Measurements from ENCODE around the gene UBFD1. TPM values are rescaled to one million over a fixed set of nuclear protein-coding genes. Genes with fewer than 3 reads are reported as not detected.

The UBFD1 gene
- total RNA-seq, 1 experiment from 2014 or later: 98.2 TPM

DNA sequence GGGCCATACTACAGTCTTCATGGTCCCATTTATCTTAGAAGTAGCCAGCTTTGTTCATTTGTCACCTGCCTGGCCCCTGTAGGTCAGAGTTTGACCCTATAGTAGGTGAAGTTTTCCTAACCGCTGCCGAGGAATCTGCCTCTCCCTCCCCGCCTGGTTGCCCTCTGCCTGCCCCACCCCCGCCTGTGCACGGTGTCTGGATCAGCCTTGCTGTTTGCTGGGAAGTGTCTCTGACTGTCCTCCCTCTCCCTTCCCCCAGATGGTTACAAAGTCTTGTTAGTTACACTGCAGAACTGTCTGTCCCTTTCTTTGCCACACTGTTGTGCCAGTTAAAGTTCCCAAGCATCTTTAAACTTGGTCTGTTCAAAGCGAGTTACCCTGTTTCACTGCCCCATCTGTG, 5.7 kb downstream of the UBFD1 start:
- no peak for DNase-seq
- Histone ChIP-seq H3K9me2 (ENCODE audit: insufficient read depth) (no peaks in the 10 kb centered on the region), H3K4me3 (no peak overlapping the region), H2AFZ (no peak overlapping the region), H3K9me3 (ENCODE audit: insufficient read depth, low read depth) (no peaks in the 10 kb centered on the region), H3F3A (ENCODE audit: insufficient read depth, low read depth) (no peaks in the 10 kb centered on the region), H3K27ac (no peak overlapping the region), H3K36me3 (ENCODE audit: low read depth) (peaks cover 52% of the 10 kb centered on the region), H3K4me1 (replicated peaks; ENCODE audit: insufficient read depth) (peaks cover 13% of the 10 kb centered on the region), H3K27me3 (ENCODE audit: insufficient read depth, low read depth) (no peaks in the 10 kb centered on the region), H3K79me2 (ENCODE audit: low read depth) (peaks cover 33% of the 10 kb centered on the region), H4K20me1 (ENCODE audit: insufficient read depth) (peaks cover 18% of the 10 kb centered on the region), H3K4me2 (no peak overlapping the region)
- ChIA-PET POLR2A (ENCODE audit: unreplicated experiment) (no interaction called here), CTCF (no interaction called here)
- TF ChIP-seq, protein P1, sequence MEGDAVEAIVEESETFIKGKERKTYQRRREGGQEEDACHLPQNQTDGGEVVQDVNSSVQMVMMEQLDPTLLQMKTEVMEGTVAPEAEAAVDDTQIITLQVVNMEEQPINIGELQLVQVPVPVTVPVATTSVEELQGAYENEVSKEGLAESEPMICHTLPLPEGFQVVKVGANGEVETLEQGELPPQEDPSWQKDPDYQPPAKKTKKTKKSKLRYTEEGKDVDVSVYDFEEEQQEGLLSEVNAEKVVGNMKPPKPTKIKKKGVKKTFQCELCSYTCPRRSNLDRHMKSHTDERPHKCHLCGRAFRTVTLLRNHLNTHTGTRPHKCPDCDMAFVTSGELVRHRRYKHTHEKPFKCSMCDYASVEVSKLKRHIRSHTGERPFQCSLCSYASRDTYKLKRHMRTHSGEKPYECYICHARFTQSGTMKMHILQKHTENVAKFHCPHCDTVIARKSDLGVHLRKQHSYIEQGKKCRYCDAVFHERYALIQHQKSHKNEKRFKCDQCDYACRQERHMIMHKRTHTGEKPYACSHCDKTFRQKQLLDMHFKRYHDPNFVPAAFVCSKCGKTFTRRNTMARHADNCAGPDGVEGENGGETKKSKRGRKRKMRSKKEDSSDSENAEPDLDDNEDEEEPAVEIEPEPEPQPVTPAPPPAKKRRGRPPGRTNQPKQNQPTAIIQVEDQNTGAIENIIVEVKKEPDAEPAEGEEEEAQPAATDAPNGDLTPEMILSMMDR (conservative IDR thresholded peaks at IDR 0.05): no peak
- TF ChIP-seq EZH2 (IDR thresholded peaks at IDR 0.05; ENCODE audit: low read depth): no peak
- intact Hi-C loops (cut with micrococcal nuclease; ENCODE audit: unreplicated experiment): no loop called here
- no TSS peak for BruUV-seq (replicated peaks)

DNA sequence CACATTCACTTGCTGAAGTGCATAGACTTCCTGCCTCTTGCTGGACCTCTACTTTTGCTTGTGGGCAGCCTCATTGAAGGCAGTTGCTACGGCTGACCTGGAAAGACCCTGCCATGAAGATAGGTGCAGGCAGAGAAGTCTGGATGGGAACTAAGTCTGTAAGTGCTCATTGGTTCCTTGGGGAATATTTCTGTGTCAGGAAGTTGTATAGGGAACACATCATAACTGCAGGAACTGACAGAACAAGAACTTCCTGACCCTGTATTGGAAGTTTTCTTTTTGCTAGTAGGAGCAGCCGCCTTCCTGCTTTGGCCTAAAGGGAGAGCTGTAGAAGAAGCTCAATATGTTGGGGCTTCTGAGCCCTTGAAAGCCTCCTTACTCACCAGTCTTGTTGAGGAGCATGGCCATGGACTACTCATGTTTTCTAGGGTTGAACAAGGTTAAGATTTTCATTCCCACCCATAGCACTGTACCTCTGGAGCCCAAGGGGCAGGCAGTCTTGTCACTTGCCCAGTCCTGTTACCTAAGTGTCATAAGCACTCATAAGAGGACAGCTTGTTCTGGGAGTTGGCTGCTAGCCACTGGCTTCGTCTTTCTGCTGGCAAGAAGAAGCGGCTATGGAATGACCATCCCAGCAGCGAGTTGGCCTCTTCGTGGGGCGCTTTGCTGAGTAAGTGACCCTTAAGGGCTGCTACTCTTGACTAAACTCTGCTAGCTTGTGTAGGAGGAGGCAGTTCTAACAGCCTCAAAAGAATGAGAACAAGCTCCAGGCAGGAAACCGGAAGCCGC, 7.2 kb downstream of the UBFD1 start:
- no peak overlapping the region for H3K4me2 ChIP-seq
- no TSS peak for BruUV-seq (replicated peaks)
- ChIA-PET POLR2A (ENCODE audit: unreplicated experiment) (no interaction called here), CTCF (no interaction called here)
- no peaks in the 10 kb centered on the region for H3K9me2 ChIP-seq (ENCODE audit: insufficient read depth)
- no peaks in the 10 kb centered on the region for H3F3A ChIP-seq (ENCODE audit: insufficient read depth, low read depth)
- TF ChIP-seq EZH2 (IDR thresholded peaks at IDR 0.05; ENCODE audit: low read depth): no peak
- TF ChIP-seq, protein P1 (conservative IDR thresholded peaks at IDR 0.05): no peak
- no peak overlapping the region for H3K27ac ChIP-seq
- no peaks in the 10 kb centered on the region for H3K27me3 ChIP-seq (ENCODE audit: insufficient read depth, low read depth)
- H2AFZ ChIP-seq: no peak overlapping the region
- intact Hi-C loops (cut with micrococcal nuclease; ENCODE audit: unreplicated experiment): no loop called here
- H3K9me3 ChIP-seq (ENCODE audit: insufficient read depth, low read depth): no peaks in the 10 kb centered on the region
- H3K4me1 ChIP-seq (replicated peaks; ENCODE audit: insufficient read depth): no peaks in the 10 kb centered on the region
- peaks cover 12% of the 10 kb centered on the region; the same call in 1 of the 2 replicates for H4K20me1 ChIP-seq (ENCODE audit: insufficient read depth)
- peaks cover 17% of the 10 kb centered on the region; the same call in 1 of the 2 replicates for H3K79me2 ChIP-seq (ENCODE audit: low read depth)
- H3K4me3 ChIP-seq: no peak overlapping the region
- DNase-seq: no peak
- H3K36me3 ChIP-seq (ENCODE audit: low read depth): peaks cover 50% of the 10 kb centered on the region

DNA sequence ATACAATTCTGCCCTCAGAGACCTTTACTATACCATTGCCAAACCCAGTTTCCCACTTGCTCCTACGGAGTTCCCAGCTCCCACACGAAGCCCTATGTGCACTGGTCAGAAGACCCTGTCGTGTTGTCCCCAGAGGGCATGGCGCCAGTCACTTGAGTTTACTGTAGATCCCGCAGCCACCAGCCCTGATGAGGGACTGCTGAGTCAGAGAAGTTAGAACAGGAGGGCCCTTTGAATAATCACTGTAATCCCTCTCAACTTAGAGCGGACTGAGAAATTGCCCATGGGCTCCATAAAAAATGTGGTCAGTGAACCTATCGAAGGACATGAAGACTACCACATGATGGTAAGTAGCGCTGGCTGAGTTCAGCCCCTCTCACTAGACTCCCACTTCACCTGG, 9.2 kb downstream of the UBFD1 start:
- CTCF ChIA-PET: no interaction called here
- intact Hi-C loops (cut with micrococcal nuclease; ENCODE audit: unreplicated experiment): no loop called here
- Histone ChIP-seq H3K27me3 (ENCODE audit: insufficient read depth, low read depth) (no peaks in the 10 kb centered on the region), H3K4me2 (no peak overlapping the region), H3K79me2 (ENCODE audit: low read depth) (no peaks in the 10 kb centered on the region), H3K4me3 (no peak overlapping the region), H3K9me3 (ENCODE audit: insufficient read depth, low read depth) (no peaks in the 10 kb centered on the region), H3F3A (ENCODE audit: insufficient read depth, low read depth) (no peaks in the 10 kb centered on the region), H3K9me2 (ENCODE audit: insufficient read depth) (no peaks in the 10 kb centered on the region), H2AFZ (no peak overlapping the region), H3K27ac (no peak overlapping the region), H3K36me3 (ENCODE audit: low read depth) (peaks cover 30% of the 10 kb centered on the region), H4K20me1 (ENCODE audit: insufficient read depth) (peaks cover 2% of the 10 kb centered on the region; the same call in 1 of the 2 replicates), H3K4me1 (replicated peaks; ENCODE audit: insufficient read depth) (no peaks in the 10 kb centered on the region)
- POLR2A ChIA-PET (ENCODE audit: unreplicated experiment): no interaction called here
- TF ChIP-seq EZH2 (IDR thresholded peaks at IDR 0.05; ENCODE audit: low read depth): no peak
- no peak for DNase-seq
- no TSS peak for BruUV-seq (replicated peaks)

Measured in PC-9 (cell line).